ENCODE measurements around the gene OGG1. TPM values are rescaled to one million over a fixed set of nuclear protein-coding genes. Genes with fewer than 3 reads are reported as not detected.

OGG1 gene
- total RNA-seq, 1 donor = 32.1 TPM

DNA sequence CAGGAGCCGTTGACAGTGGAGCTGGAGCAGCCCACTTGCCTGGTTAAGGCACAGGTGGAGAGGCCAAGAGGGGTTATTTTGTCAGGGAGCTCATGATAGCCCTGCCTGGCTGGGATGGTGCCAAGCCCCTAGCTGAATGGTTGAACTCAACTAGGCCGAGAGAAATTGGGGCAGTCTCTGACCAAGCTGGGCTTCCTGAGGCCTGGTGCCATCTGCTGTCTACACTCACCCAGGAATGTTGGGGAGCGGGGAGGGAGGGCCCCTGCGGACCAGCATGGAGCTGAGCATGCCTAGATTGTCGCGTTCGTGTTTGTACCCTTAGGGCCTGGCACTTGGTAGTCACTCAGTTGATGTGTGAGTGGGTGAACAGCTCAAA, 17.0 kb upstream of the OGG1 start:
- H3K4me3 ChIP-seq (ENCODE audit: low read depth, low read length) = peak overlapping the region; percentile 95
- DNase-seq (ENCODE audit: low read depth) = no peak
- TF ChIP-seq, protein P1, sequence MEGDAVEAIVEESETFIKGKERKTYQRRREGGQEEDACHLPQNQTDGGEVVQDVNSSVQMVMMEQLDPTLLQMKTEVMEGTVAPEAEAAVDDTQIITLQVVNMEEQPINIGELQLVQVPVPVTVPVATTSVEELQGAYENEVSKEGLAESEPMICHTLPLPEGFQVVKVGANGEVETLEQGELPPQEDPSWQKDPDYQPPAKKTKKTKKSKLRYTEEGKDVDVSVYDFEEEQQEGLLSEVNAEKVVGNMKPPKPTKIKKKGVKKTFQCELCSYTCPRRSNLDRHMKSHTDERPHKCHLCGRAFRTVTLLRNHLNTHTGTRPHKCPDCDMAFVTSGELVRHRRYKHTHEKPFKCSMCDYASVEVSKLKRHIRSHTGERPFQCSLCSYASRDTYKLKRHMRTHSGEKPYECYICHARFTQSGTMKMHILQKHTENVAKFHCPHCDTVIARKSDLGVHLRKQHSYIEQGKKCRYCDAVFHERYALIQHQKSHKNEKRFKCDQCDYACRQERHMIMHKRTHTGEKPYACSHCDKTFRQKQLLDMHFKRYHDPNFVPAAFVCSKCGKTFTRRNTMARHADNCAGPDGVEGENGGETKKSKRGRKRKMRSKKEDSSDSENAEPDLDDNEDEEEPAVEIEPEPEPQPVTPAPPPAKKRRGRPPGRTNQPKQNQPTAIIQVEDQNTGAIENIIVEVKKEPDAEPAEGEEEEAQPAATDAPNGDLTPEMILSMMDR (IDR thresholded peaks at IDR 0.05; ENCODE audit: insufficient read depth, low read length) = no peak

DNA sequence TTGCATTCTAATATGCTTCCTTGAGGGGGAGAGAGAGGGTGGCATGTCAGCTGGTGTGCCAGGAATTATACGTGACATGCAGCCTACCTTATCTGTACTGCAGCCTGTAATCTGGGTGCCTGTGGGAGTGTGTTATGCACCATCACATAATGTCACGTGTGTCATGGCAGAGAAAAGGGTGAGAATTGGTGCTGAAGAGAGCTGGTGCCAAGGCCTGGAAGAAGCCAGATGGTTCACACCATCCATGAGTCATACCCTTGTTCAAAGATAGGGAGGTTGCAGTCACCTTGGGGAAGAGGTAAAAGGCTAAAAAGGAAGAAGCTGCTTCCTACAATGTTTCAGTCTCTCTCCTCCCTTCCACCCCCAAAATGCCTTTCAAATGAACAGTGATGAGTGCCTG, 12.9 kb upstream of the OGG1 start:
- DNase-seq (ENCODE audit: low read depth) = no peak
- TF ChIP-seq, protein P1 (IDR thresholded peaks at IDR 0.05; ENCODE audit: insufficient read depth, low read length) = no peak
- no peak overlapping the region for H3K4me3 ChIP-seq (ENCODE audit: low read depth, low read length)

DNA sequence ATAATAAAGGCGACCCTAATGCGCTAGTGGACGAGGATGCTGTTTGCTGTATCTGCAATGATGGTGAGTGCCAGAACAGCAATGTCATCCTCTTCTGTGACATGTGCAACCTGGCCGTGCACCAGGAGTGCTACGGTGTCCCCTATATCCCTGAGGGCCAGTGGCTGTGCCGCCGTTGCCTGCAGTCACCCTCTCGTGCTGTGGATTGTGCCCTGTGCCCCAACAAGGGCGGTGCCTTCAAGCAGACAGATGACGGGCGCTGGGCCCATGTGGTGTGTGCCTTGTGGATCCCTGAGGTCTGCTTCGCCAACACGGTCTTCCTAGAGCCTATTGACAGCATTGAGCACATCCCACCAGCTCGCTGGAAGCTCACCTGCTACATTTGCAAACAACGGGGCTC, 10.6 kb upstream of the OGG1 start:
- no peak for DNase-seq (ENCODE audit: low read depth)
- H3K4me3 ChIP-seq (ENCODE audit: low read depth, low read length) = no peak overlapping the region
- TF ChIP-seq, protein P1 (IDR thresholded peaks at IDR 0.05; ENCODE audit: insufficient read depth, low read length) = no peak

DNA sequence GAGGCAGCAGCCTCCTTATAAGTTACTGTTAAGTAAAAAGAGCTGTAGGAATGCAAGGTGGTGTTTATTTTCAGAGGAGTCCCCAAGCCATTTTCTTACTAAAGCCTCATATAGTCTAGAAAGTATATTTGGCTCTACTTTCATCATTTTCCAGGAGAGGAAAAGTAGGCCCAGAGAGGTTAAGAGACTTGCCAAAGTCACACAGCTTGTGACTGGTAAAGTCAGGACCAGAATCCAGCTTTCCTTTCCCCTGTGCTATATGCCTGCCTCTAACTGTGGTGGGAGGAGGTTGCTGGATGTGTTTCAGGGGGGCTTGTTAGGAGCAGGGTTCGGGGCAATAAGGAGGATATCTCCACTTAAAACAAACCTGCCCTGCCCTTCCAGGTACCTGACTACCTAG, 7.2 kb upstream of the OGG1 start:
- DNase-seq (ENCODE audit: low read depth) = no peak
- TF ChIP-seq, protein P1 (IDR thresholded peaks at IDR 0.05; ENCODE audit: insufficient read depth, low read length) = no peak
- no peak overlapping the region for H3K4me3 ChIP-seq (ENCODE audit: low read depth, low read length)

DNA sequence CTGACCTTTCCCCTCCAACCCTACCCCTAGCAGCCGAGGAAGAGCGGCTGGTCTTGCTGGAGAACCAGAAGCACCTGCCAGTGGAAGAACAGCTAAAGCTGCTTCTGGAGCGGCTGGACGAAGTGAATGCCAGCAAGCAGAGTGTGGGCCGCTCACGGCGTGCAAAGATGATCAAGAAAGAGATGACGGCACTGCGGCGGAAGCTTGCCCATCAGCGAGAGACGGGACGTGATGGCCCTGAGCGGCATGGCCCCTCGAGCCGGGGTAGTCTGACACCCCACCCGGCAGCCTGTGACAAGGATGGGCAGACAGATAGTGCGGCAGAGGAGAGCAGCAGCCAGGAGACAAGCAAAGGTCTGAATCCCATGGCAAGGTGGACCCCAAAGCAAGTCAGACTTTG, 6.2 kb upstream of the OGG1 start:
- no peak for DNase-seq (ENCODE audit: low read depth)
- TF ChIP-seq, protein P1 (IDR thresholded peaks at IDR 0.05; ENCODE audit: insufficient read depth, low read length) = no peak
- no peak overlapping the region for H3K4me3 ChIP-seq (ENCODE audit: low read depth, low read length)

DNA sequence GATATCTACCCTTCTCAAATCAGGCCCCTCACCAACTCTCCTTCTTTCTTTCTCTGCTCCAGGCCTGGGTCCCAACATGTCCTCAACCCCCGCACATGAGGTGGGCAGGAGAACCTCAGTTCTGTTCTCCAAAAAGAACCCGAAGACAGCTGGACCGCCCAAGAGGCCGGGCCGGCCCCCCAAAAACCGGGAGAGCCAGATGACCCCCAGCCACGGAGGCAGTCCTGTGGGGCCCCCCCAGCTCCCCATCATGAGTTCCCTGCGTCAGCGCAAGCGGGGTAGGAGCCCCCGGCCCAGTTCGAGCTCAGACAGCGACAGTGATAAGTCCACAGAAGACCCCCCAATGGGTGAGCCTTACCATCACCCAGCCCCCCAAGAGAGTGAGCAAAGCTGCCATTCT, 5.6 kb upstream of the OGG1 start:
- no peak for DNase-seq (ENCODE audit: low read depth)
- TF ChIP-seq, protein P1 (IDR thresholded peaks at IDR 0.05; ENCODE audit: insufficient read depth, low read length) = no peak
- no peak overlapping the region for H3K4me3 ChIP-seq (ENCODE audit: low read depth, low read length)

DNA sequence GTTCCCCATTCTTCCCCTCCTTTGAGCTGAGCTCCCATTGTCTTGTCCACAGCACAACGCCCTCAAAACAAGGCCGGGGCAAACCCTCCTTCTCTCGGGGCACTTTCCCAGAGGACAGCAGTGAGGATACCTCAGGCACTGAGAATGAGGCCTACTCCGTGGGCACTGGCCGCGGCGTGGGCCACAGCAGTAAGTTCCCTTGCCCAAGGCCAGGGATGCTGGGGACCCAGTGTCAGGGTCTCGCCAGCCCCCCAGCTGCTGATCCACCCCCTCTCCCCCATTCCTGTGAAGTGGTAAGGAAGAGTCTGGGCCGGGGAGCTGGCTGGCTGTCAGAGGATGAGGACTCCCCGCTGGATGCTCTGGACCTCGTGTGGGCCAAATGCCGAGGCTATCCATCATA, 4.2 kb upstream of the OGG1 start:
- TF ChIP-seq, protein P1 (IDR thresholded peaks at IDR 0.05; ENCODE audit: insufficient read depth, low read length) = no peak
- DNase-seq (ENCODE audit: low read depth) = no peak
- no peak overlapping the region for H3K4me3 ChIP-seq (ENCODE audit: low read depth, low read length)

Measured in fibroblast of the aortic adventitia (primary cell).